Activated naive CD8-positive, alpha-beta T cell treated with anti-CD3 and anti-CD28 coated beads, Interleukin-2, amount 50 U/mL, for 24 hours (primary cell): ENCODE results near the gene EPYC.

Experiments used
- ATAC-seq: fragments of 150-1000 bp; cut with Tn5 transposase; one replicate; pipeline ENCODE4 v1.10.0; 2021
- DNase-seq: peaks from one replicate; pipeline ENCODE4 v3.0.0; 2021
- H3K27ac Mint-ChIP-seq: one replicate; pipeline ENCODE4 v1.8.0; 2021; ENCODE audit warnings: mild to moderate bottlenecking, mixed read lengths
- H3K27me3 Mint-ChIP-seq: one replicate; pipeline ENCODE4 v1.8.0; 2021; ENCODE audit warnings: mixed read lengths
- H3K36me3 Mint-ChIP-seq: one replicate; pipeline ENCODE4 v1.8.0; 2021; ENCODE audit warnings: low read depth, mixed read lengths
- H3K4me1 Mint-ChIP-seq: one replicate; pipeline ENCODE4 v1.8.0; 2021; ENCODE audit warnings: mixed read lengths
- H3K4me3 Mint-ChIP-seq: one replicate; pipeline ENCODE4 v1.8.0; 2021; ENCODE audit warnings: mild to moderate bottlenecking, moderate library complexity, mixed read lengths
- H3K9me3 Mint-ChIP-seq: one replicate; pipeline ENCODE4 v1.8.0; 2021; ENCODE audit warnings: mixed read lengths

EPYC gene

DNA sequence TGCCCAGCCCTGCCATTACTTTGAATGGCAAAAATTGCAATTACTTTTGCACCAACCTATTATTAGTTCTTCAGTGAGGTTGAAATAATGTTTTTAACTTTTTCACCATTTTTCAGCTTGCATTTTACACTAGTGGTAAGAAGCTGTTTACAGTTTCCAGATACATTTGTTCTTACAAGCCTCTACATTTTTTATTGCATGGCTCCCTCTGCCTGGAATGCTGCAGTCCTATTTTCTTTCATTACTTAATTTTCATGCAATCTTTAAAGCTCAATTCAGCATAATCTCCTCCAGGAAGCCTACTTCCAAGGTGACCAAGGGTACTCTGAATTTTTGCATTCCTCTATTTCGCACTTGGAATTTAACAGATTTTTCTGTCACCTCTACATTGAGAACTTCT is 83.2 kb downstream of the EPYC start:
- no peak overlapping the region for H3K4me3 Mint-ChIP-seq
- DNase-seq, result no peak
- H3K4me1 Mint-ChIP-seq, result no peaks in the 10 kb centered on the region
- H3K9me3 Mint-ChIP-seq, result no peaks in the 10 kb centered on the region
- H3K27me3 Mint-ChIP-seq, result peaks cover 7% of the 10 kb centered on the region
- no peak for ATAC-seq
- no peak overlapping the region for H3K27ac Mint-ChIP-seq
- H3K36me3 Mint-ChIP-seq, result no peaks in the 10 kb centered on the region

DNA sequence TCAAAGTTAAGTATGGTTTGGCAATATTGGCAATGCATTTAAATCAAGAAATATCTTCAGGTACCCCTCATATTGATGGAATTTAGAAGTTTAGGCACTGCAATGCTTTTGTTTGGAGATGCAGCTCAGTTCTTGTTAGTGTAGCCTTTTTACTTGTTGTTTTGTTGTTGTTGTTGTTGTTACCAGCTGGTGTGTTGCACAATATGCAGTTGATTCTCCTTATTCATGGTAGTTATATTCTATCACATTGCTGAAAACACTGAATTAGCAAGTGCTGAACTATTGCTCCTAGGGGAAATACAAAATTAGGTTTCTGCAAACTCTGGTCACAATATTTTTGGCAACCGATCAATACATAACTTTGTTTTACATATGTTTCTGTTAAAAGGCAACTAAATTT is 84.5 kb downstream of the EPYC start:
- no peak overlapping the region for H3K4me3 Mint-ChIP-seq
- H3K27me3 Mint-ChIP-seq, result peaks cover 7% of the 10 kb centered on the region
- ATAC-seq, result no peak
- H3K4me1 Mint-ChIP-seq, result no peaks in the 10 kb centered on the region
- H3K9me3 Mint-ChIP-seq, result no peaks in the 10 kb centered on the region
- no peaks in the 10 kb centered on the region for H3K36me3 Mint-ChIP-seq
- no peak for DNase-seq
- H3K27ac Mint-ChIP-seq, result no peak overlapping the region

- no peaks in the 10 kb centered on the region for H3K9me3 Mint-ChIP-seq
- H3K27ac Mint-ChIP-seq, result no peak overlapping the region
- DNase-seq, result no peak
- H3K36me3 Mint-ChIP-seq, result no peaks in the 10 kb centered on the region
- ATAC-seq, result no peak
- no peaks in the 10 kb centered on the region for H3K4me1 Mint-ChIP-seq
- H3K27me3 Mint-ChIP-seq, result peaks cover 3% of the 10 kb centered on the region
- H3K4me3 Mint-ChIP-seq, result no peak overlapping the region
These were observed 87.3 kb downstream of the EPYC start for GRCh38 chr12:90917431-90917830.

DNA sequence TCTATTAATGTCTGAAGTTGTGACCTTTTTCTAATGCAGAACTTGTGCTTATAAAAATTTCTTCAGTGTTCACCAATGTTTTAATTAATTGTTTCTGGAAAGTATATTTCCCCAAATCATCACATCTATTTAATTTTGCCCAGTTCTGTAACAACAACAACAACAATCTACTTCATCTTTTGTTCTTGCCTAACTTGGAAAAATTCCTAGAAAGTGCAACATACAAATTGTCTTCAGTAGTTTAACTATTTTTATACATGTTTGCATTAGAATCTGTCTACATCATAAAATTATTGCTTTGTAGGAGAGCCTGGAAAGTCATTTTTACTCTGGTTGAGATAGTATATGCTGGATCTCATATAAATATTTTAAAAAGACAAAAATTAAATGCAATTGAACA is 88.3 kb downstream of the EPYC start:
- no peak overlapping the region for H3K27ac Mint-ChIP-seq
- no peak for ATAC-seq
- no peaks in the 10 kb centered on the region for H3K9me3 Mint-ChIP-seq
- H3K4me3 Mint-ChIP-seq, result no peak overlapping the region
- DNase-seq, result no peak
- no peaks in the 10 kb centered on the region for H3K4me1 Mint-ChIP-seq
- peaks cover 3% of the 10 kb centered on the region for H3K27me3 Mint-ChIP-seq
- no peaks in the 10 kb centered on the region for H3K36me3 Mint-ChIP-seq

DNA sequence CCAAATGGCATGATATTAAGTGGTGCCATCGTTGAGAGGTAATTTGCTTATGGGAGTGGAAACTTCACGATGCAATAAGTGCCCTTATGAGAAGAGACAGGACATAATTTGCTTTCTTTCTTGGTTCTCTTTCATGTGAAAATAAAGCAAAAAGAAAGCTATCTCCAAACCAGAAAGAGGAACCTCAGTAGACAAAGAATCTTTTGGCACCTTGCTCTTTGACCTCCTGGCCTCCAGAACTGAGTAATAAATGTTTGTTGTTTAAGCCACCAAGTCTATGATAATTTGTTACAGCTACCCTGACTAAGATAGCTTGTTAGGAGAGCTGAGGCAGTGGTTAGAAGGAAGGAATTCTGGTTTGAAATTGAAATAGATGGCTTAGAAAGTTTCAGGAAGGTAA is 89.4 kb downstream of the EPYC start:
- H3K27ac Mint-ChIP-seq, result no peak overlapping the region
- no peak for DNase-seq
- H3K4me1 Mint-ChIP-seq, result no peaks in the 10 kb centered on the region
- no peaks in the 10 kb centered on the region for H3K9me3 Mint-ChIP-seq
- no peak overlapping the region for H3K4me3 Mint-ChIP-seq
- H3K36me3 Mint-ChIP-seq, result no peaks in the 10 kb centered on the region
- peaks cover 3% of the 10 kb centered on the region for H3K27me3 Mint-ChIP-seq
- no peak for ATAC-seq
